Neural cell (in vitro differentiated cells): ENCODE data around the gene ERBB4. TPM values are rescaled to one million over a fixed set of nuclear protein-coding genes. Genes with fewer than 3 reads are reported as not detected.

Experiments used
- H2AFZ ChIP-seq: fragments of 200-600, 300-800 bp; sonication (generic), shearing (Covaris generic); 2 replicates; pipeline ENCODE4 v1.6.0; 2014; ENCODE audit warnings: low read depth, mild to moderate bottlenecking, antibody characterized with exemption, low read length, moderate library complexity
- H3F3A ChIP-seq: fragments of 200-600 bp; shearing (Covaris generic); 2 replicates; pipeline ENCODE4 v1.6.1; 2016; ENCODE audit warnings: mild to moderate bottlenecking, moderate library complexity, mixed read lengths, antibody characterized with exemption, low read length; ENCODE audit not compliant: insufficient read depth, poor library complexity, severe bottlenecking
- H3K27ac ChIP-seq: fragments of 200-600, 300-800 bp; sonication (generic), shearing (Covaris generic); 2 replicates; pipeline ENCODE4 v1.5.1; 2014; ENCODE audit warnings: mild to moderate bottlenecking, low read length, moderate library complexity
- H3K27me3 ChIP-seq: fragments of 300-800, 200-600 bp; sonication (generic), shearing (Covaris generic); 2 replicates; pipeline ENCODE4 v1.6.0; 2014; ENCODE audit warnings: mild to moderate bottlenecking, low read depth, low read length, moderate library complexity; ENCODE audit not compliant: insufficient read depth
- H3K36me3 ChIP-seq: fragments of 300-800, 200-600 bp; sonication (generic), shearing (Covaris generic); 2 replicates; pipeline ENCODE4 v1.5.1; 2014; ENCODE audit warnings: mild to moderate bottlenecking, antibody characterized with exemption, low read length, moderate library complexity; ENCODE audit not compliant: insufficient read depth
- H3K4me2 ChIP-seq: fragments of 300-800, 200-600 bp; sonication (generic), shearing (Covaris generic); 2 replicates; pipeline ENCODE4 v1.6.0; 2014; ENCODE audit warnings: mild to moderate bottlenecking, low read length
- H3K4me3 ChIP-seq: fragments of 300-800, 200-600 bp; sonication (generic), shearing (Covaris generic); 2 replicates; pipeline ENCODE4 v1.5.1; 2014; ENCODE audit warnings: mild to moderate bottlenecking, low read length, moderate library complexity
- H3K79me2 ChIP-seq: fragments of 200-600 bp; shearing (Covaris generic); replicated peaks from 2 replicates; pipeline ENCODE4 v1.6.0; 2014; ENCODE audit warnings: mild to moderate bottlenecking, low read length, moderate library complexity; ENCODE audit not compliant: insufficient read depth
- H3K9ac ChIP-seq: fragments of 300-800, 200-600 bp; sonication (generic), shearing (Covaris generic); 2 replicates; pipeline ENCODE4 v1.6.1; 2016; ENCODE audit warnings: mild to moderate bottlenecking, low read length, mixed read lengths
- H3K9me2 ChIP-seq: fragments of 200-600 bp; shearing (Covaris generic); 2 replicates; pipeline ENCODE4 v1.6.1; 2016; ENCODE audit warnings: mild to moderate bottlenecking, low read length, mixed read lengths; ENCODE audit not compliant: insufficient read depth
- H3K9me3 ChIP-seq: fragments of 200-600, 300-800 bp; sonication (generic), shearing (Covaris generic); 2 replicates; pipeline ENCODE4 v1.6.1; 2016; ENCODE audit warnings: mild to moderate bottlenecking, mixed run types, low read length, moderate library complexity, mixed read lengths
- H4K20me1 ChIP-seq: fragments of 200-600 bp; shearing (Covaris generic); 2 replicates; pipeline ENCODE4 v1.6.1; 2016; ENCODE audit warnings: mild to moderate bottlenecking, mixed run types; ENCODE audit not compliant: insufficient read depth
- EP300 ChIP-seq: fragments of 450-650 bp; conservative IDR thresholded peaks from 2 replicates; pipeline ENCODE4 v1.6.1; 2014; ENCODE audit warnings: antibody characterized with exemption, mild to moderate bottlenecking, moderate library complexity; ENCODE audit not compliant: poor library complexity, severe bottlenecking
- EZH2 ChIP-seq: fragments of 200-600, 300-800 bp; shearing (Covaris generic), sonication (generic); IDR thresholded peaks from 2 replicates; pipeline ENCODE4 v1.6.1; 2014; ENCODE audit warnings: antibody characterized with exemption, low read length, borderline replicate concordance, mild to moderate bottlenecking; ENCODE audit not compliant: insufficient read depth, poor library complexity, severe bottlenecking
- MXI1 ChIP-seq: fragments of 450-650 bp; conservative IDR thresholded peaks from 2 replicates; pipeline ENCODE4 v1.6.1; 2014; ENCODE audit warnings: antibody characterized with exemption, mild to moderate bottlenecking; ENCODE audit not compliant: poor library complexity, severe bottlenecking
- POLR2AphosphoS5 ChIP-seq: IDR thresholded peaks from 2 replicates; pipeline ENCODE4 v1.6.1; 2012
- RAD21 ChIP-seq: fragments of 450-650 bp; conservative IDR thresholded peaks from 2 replicates; pipeline ENCODE4 v1.6.1; 2014; ENCODE audit warnings: antibody characterized with exemption, mild to moderate bottlenecking, moderate library complexity
- SMC3 ChIP-seq: fragments of 450-650 bp; conservative IDR thresholded peaks from 2 replicates; pipeline ENCODE4 v1.6.1; 2014; ENCODE audit warnings: antibody characterized with exemption, mild to moderate bottlenecking, moderate library complexity; ENCODE audit not compliant: poor library complexity
- TAF1 ChIP-seq: IDR thresholded peaks from 2 replicates; pipeline ENCODE4 v1.6.1; 2012; ENCODE audit warnings: low read depth
- polyA plus RNA-seq: library from polyadenylated mRNA; depleted of rRNA; stranded (reverse); fragments of >200 nt; gene quantifications from 2 replicates; pipeline ENCODE4 v1.2.3, GENCODE V29; 2014
- TF ChIP-seq, protein P1 (sequence below): fragments of 450-650 bp; IDR thresholded peaks from 2 replicates; pipeline ENCODE4 v1.5.1; 2014; ENCODE audit warnings: antibody characterized with exemption, mild to moderate bottlenecking, moderate library complexity; ENCODE audit not compliant: poor library complexity, severe bottlenecking
- TF ChIP-seq, protein P2 (sequence below): IDR thresholded peaks from 2 replicates; pipeline ENCODE4 v1.6.1; 2012; ENCODE audit warnings: borderline replicate concordance

Gene ERBB4
- polyA plus RNA-seq, 1 donor from 2014 or later: 0.69 TPM

DNA sequence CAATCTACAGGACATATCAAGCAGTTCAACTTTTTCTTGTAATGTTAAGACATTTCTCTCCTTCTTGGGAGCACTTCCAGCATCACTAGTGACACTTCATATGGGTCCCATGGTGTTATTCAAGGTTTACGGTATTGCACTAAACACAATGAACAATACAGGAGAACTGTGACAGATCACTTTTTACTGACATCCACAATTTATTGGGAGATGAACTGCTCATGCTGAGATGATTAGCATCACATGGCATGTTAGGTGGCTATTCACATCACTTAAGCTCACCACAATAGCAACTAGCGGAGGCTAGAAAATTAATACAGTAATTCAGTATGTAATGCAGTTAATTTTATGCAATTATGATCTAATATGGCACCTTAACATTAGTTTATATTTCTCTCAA is 264.4 kb downstream of the ERBB4 start:
- Histone ChIP-seq H2AFZ (no peak overlapping the region), H3K9me2 (no peaks in the 10 kb centered on the region), H3K27ac (no peak overlapping the region), H4K20me1 (no peaks in the 10 kb centered on the region), H3F3A (no peaks in the 10 kb centered on the region), H3K27me3 (no peaks in the 10 kb centered on the region), H3K4me3 (no peak overlapping the region), H3K9ac (no peak overlapping the region), H3K79me2 (no peaks in the 10 kb centered on the region), H3K36me3 (no peaks in the 10 kb centered on the region), H3K9me3 (no peaks in the 10 kb centered on the region), H3K4me2 (no peak overlapping the region)
- TF ChIP-seq POLR2AphosphoS5 (peak; percentile 83), EP300 (peak; percentile 89), EZH2 (no peak)
- TF ChIP-seq, protein P1, sequence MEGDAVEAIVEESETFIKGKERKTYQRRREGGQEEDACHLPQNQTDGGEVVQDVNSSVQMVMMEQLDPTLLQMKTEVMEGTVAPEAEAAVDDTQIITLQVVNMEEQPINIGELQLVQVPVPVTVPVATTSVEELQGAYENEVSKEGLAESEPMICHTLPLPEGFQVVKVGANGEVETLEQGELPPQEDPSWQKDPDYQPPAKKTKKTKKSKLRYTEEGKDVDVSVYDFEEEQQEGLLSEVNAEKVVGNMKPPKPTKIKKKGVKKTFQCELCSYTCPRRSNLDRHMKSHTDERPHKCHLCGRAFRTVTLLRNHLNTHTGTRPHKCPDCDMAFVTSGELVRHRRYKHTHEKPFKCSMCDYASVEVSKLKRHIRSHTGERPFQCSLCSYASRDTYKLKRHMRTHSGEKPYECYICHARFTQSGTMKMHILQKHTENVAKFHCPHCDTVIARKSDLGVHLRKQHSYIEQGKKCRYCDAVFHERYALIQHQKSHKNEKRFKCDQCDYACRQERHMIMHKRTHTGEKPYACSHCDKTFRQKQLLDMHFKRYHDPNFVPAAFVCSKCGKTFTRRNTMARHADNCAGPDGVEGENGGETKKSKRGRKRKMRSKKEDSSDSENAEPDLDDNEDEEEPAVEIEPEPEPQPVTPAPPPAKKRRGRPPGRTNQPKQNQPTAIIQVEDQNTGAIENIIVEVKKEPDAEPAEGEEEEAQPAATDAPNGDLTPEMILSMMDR: no peak
- TF ChIP-seq, protein P2, sequence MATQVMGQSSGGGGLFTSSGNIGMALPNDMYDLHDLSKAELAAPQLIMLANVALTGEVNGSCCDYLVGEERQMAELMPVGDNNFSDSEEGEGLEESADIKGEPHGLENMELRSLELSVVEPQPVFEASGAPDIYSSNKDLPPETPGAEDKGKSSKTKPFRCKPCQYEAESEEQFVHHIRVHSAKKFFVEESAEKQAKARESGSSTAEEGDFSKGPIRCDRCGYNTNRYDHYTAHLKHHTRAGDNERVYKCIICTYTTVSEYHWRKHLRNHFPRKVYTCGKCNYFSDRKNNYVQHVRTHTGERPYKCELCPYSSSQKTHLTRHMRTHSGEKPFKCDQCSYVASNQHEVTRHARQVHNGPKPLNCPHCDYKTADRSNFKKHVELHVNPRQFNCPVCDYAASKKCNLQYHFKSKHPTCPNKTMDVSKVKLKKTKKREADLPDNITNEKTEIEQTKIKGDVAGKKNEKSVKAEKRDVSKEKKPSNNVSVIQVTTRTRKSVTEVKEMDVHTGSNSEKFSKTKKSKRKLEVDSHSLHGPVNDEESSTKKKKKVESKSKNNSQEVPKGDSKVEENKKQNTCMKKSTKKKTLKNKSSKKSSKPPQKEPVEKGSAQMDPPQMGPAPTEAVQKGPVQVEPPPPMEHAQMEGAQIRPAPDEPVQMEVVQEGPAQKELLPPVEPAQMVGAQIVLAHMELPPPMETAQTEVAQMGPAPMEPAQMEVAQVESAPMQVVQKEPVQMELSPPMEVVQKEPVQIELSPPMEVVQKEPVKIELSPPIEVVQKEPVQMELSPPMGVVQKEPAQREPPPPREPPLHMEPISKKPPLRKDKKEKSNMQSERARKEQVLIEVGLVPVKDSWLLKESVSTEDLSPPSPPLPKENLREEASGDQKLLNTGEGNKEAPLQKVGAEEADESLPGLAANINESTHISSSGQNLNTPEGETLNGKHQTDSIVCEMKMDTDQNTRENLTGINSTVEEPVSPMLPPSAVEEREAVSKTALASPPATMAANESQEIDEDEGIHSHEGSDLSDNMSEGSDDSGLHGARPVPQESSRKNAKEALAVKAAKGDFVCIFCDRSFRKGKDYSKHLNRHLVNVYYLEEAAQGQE: peak; percentile 34

DNA sequence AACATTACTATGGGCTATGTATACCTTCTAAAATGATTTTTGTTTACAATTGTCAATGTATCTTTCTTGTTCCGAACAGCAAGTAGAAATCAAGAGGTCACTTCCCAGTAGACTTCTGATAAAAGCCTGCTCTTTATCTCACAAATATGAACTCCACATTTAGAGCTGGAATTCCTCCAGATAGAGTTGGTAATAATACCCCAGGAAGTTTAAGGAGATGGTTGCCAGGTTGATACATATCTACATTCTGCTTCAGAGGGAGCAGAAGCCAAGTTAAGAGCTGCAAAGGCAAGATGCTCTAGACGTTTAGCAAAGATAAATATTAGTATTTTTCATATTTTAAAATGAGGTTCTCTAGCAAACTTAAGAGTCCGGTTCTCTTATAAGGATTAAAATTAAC is 267.0 kb downstream of the ERBB4 start:
- no peak overlapping the region for H3K4me3 ChIP-seq
- no peaks in the 10 kb centered on the region for H3K9me2 ChIP-seq
- no peak overlapping the region for H3K4me2 ChIP-seq
- H3K79me2 ChIP-seq: no peaks in the 10 kb centered on the region
- H3F3A ChIP-seq: no peaks in the 10 kb centered on the region
- no peak overlapping the region for H2AFZ ChIP-seq
- TF ChIP-seq POLR2AphosphoS5 (no peak), TAF1 (no peak), EZH2 (no peak), MXI1 (no peak), SMC3 (no peak), RAD21 (no peak), EP300 (no peak)
- TF ChIP-seq, protein P1: no peak
- TF ChIP-seq, protein P2: no peak
- no peak overlapping the region for H3K9ac ChIP-seq
- H3K36me3 ChIP-seq: no peaks in the 10 kb centered on the region
- H3K27ac ChIP-seq: no peak overlapping the region
- H3K9me3 ChIP-seq: no peaks in the 10 kb centered on the region
- no peaks in the 10 kb centered on the region for H3K27me3 ChIP-seq
- H4K20me1 ChIP-seq: no peaks in the 10 kb centered on the region
